RPMI8226 (cell line): ENCODE measurements around the gene GMPPB.
"Not testable (repeated sequence)": the region's sequence is repeated elsewhere in the genome, so short reads cannot be mapped to it uniquely, and the experiment has no call there.

Experiments used
- DNase-seq: peaks from one replicate; pipeline ENCODE4 v3.0.0-alpha.2; 2015

Gene GMPPB

GRCh38 chr3:49712631-49713317 lies 11.0 kb downstream of the GMPPB start:
- DNase-seq = no peak

GRCh38 chr3:49712166-49712565 lies 11.6 kb downstream of the GMPPB start:
- DNase-seq = no peak

GRCh38 chr3:49711489-49711888 lies 12.3 kb downstream of the GMPPB start:
- no peak for DNase-seq

- DNase-seq = no peak
These were observed 13.9 kb downstream of the GMPPB start for GRCh38 chr3:49709852-49710251.

- DNase-seq = no peak
These were observed 16.7 kb downstream of the GMPPB start for GRCh38 chr3:49707113-49707480.

- no peak for DNase-seq
These were observed 17.2 kb downstream of the GMPPB start for GRCh38 chr3:49706456-49707112.

- no peak for DNase-seq
These were observed 18.3 kb downstream of the GMPPB start for GRCh38 chr3:49705390-49705960.

- no peak for DNase-seq
These were observed 19.1 kb downstream of the GMPPB start for GRCh38 chr3:49704629-49705028.

- no peak for DNase-seq
These were observed 19.8 kb downstream of the GMPPB start for GRCh38 chr3:49703956-49704355.

GRCh38 chr3:49703443-49703927 lies 20.3 kb downstream of the GMPPB start:
- peak; percentile 69 for DNase-seq

GRCh38 chr3:49702672-49703071 lies 21.1 kb downstream of the GMPPB start:
- no peak for DNase-seq

GRCh38 chr3:49701388-49702077 lies 22.2 kb downstream of the GMPPB start:
- DNase-seq = peak; percentile 13

- DNase-seq = no peak
These were observed 23.2 kb downstream of the GMPPB start for GRCh38 chr3:49700453-49701128.

- DNase-seq = no peak
These were observed 23.7 kb downstream of the GMPPB start for GRCh38 chr3:49700014-49700413.

GRCh38 chr3:49699281-49699979 lies 24.3 kb downstream of the GMPPB start:
- no peak for DNase-seq

- DNase-seq = not testable (repeated sequence)
These were observed 28.3 kb downstream of the GMPPB start for GRCh38 chr3:49695350-49696015.

- DNase-seq = not testable (repeated sequence)
These were observed 29.2 kb downstream of the GMPPB start for GRCh38 chr3:49694409-49695070.

GRCh38 chr3:49691481-49691880 lies 32.3 kb downstream of the GMPPB start:
- not testable (repeated sequence) for DNase-seq

GRCh38 chr3:49690856-49691255 lies 32.9 kb downstream of the GMPPB start:
- not testable (repeated sequence) for DNase-seq

- not testable (repeated sequence) for DNase-seq
These were observed 33.7 kb downstream of the GMPPB start for GRCh38 chr3:49689908-49690624.
